Stimulated activated CD8-positive, alpha-beta memory T cell treated with anti-CD3 and anti-CD28 coated beads, Interleukin-15, amount 100 ng/mL, for 24 hours (primary cell): ENCODE results near the gene AGBL4.

Experiments used
- DNase-seq: peaks from one replicate; pipeline ENCODE4 v3.0.0-alpha.2; 2020; ENCODE audit warnings: low read depth

Gene AGBL4

GRCh38 chr1:48581270-48581669, 1442.5 kb downstream of the AGBL4 start:
- no peak for DNase-seq

GRCh38 chr1:48576565-48576964, 1447.2 kb downstream of the AGBL4 start:
- DNase-seq, result no peak

GRCh38 chr1:48572646-48573258, 1451.0 kb downstream of the AGBL4 start:
- no peak for DNase-seq

- DNase-seq, result no peak
Measured at GRCh38 chr1:48572134-48572533, 1451.6 kb downstream of the AGBL4 start.

- no peak for DNase-seq
Measured at GRCh38 chr1:48571303-48571987, 1452.3 kb downstream of the AGBL4 start.

- DNase-seq, result no peak
Measured at GRCh38 chr1:48570568-48570967, 1453.2 kb downstream of the AGBL4 start.

GRCh38 chr1:48568501-48568900, 1455.3 kb downstream of the AGBL4 start:
- DNase-seq, result no peak

- no peak for DNase-seq
Measured at GRCh38 chr1:48566492-48566891, 1457.3 kb downstream of the AGBL4 start.

GRCh38 chr1:48563021-48563420, 1460.7 kb downstream of the AGBL4 start:
- DNase-seq, result no peak

GRCh38 chr1:48561444-48561843, 1462.3 kb downstream of the AGBL4 start:
- DNase-seq, result no peak

GRCh38 chr1:48560577-48560976, 1463.2 kb downstream of the AGBL4 start:
- no peak for DNase-seq

GRCh38 chr1:48560116-48560515, 1463.6 kb downstream of the AGBL4 start:
- no peak for DNase-seq

GRCh38 chr1:48558366-48558765, 1465.4 kb downstream of the AGBL4 start:
- no peak for DNase-seq

GRCh38 chr1:48556186-48556850, 1467.4 kb downstream of the AGBL4 start:
- DNase-seq, result no peak

- no peak for DNase-seq
Measured at GRCh38 chr1:48555271-48555670, 1468.5 kb downstream of the AGBL4 start.

- no peak for DNase-seq
Measured at GRCh38 chr1:48552903-48553606, 1470.7 kb downstream of the AGBL4 start.

GRCh38 chr1:48552420-48552819, 1471.3 kb downstream of the AGBL4 start:
- no peak for DNase-seq

- no peak for DNase-seq
Measured at GRCh38 chr1:48548985-48549384, 1474.8 kb downstream of the AGBL4 start.

- DNase-seq, result no peak
Measured at GRCh38 chr1:48547561-48548220, 1476.1 kb downstream of the AGBL4 start.

- no peak for DNase-seq
Measured at GRCh38 chr1:48543854-48544253, 1479.9 kb downstream of the AGBL4 start.

GRCh38 chr1:48540587-48540986, 1483.2 kb downstream of the AGBL4 start:
- no peak for DNase-seq

GRCh38 chr1:48536477-48536876, 1487.3 kb downstream of the AGBL4 start:
- no peak for DNase-seq
